HepG2 (cell line): ENCODE data around the gene NAP1L3. TPM values are rescaled to one million over a fixed set of nuclear protein-coding genes. Genes with fewer than 3 reads are reported as not detected.

Experiments
- ATAC-seq: fragments of 200-7000 bp; cut with Tn5 transposase; 3 replicates; pipeline ENCODE4 v1.9.1; 2020; ENCODE audit warnings: mild to moderate bottlenecking, moderate library complexity
- BruUV-seq: library from RNA; stranded (reverse); fragments of 400-500 nt; replicated peaks from 2 replicates; lab custom pipeline; 2021; lab: Mats Ljungman, UMichigan
- CTCF ChIA-PET: fragments of 300-600 bp; formaldehyde crosslinking; extraction: SDS; loops from one replicate; lab custom pipeline; 2021; ENCODE audit warnings: low total read pairs, inconsistent platforms, low intra/inter-chr PET ratio; lab: Yijun Ruan, JAX
- POLR2A ChIA-PET: fragments of 350-600 bp; sonication (Branson Sonifier 250); formaldehyde crosslinking; loops from one replicate; lab custom pipeline; 2020; ENCODE audit warnings: antibody characterized with exemption, inconsistent platforms; lab: Yijun Ruan, JAX
- DNase-seq: peaks from one replicate; pipeline ENCODE4 v3.0.0-alpha.2; 2015; ENCODE audit warnings: low spot score
- FAIRE-seq: peaks from 3 replicates; lab custom pipeline; 2011; peaks lifted over from hg19 to GRCh38; lab: Jason Lieb, UNC
- H2AFZ ChIP-seq: one replicate; pipeline ENCODE4 v1.6.1; 2011; ENCODE audit warnings: low read length, inconsistent platforms
- H3K27ac ChIP-seq: fragments of 300-600 bp; 3 replicates; pipeline ENCODE4 v1.8.0; 2011; ENCODE audit warnings: mixed run types, mild to moderate bottlenecking, mixed read lengths, low read length, inconsistent platforms; ENCODE audit not compliant: insufficient read depth; ENCODE audit errors: extremely low read length
- H3K27me3 ChIP-seq, 2 experiments: fragments of 200-600 bp in 1 of 2; 2 replicates in 1 of 2; 3 replicates in 1 of 2; pipeline versions ENCODE4 v1.6.0 to v1.8.0; 2011; ENCODE audit warnings: low read length in 2 of 2, mild to moderate bottlenecking in 2 of 2, moderate library complexity in 2 of 2, inconsistent platforms in 1 of 2; ENCODE audit not compliant: insufficient read depth in 2 of 2, control insufficient read depth in 1 of 2
- H3K36me3 ChIP-seq, 2 experiments: fragments of 200-600 bp in 1 of 2; replicated peaks in 1 of 2; 2 replicates in 1 of 2; 3 replicates in 1 of 2; pipeline versions ENCODE4 v1.5.1 to v1.8.0; 2011; ENCODE audit warnings: low read length in 2 of 2, inconsistent platforms in 1 of 2; ENCODE audit not compliant: insufficient read depth in 2 of 2, control insufficient read depth in 1 of 2
- H3K4me1 ChIP-seq: 2 replicates; pipeline ENCODE4 v1.5.1; 2012; ENCODE audit warnings: low read length, inconsistent platforms; ENCODE audit not compliant: insufficient read depth
- H3K4me2 ChIP-seq: 2 replicates; pipeline ENCODE4 v1.6.0; 2011; ENCODE audit warnings: low read depth, low read length, inconsistent platforms
- H3K4me3 ChIP-seq, 3 experiments: fragments of 200-600 bp in 1 of 3; sonication (generic), shearing (Covaris generic) in 1 of 3; replicated peaks in 1 of 3; 2 replicates each; pipeline ENCODE4 v1.5.1; 2011 to 2016; ENCODE audit warnings: low read length in 3 of 3, inconsistent platforms in 2 of 3, low read depth in 2 of 3, mild to moderate bottlenecking in 2 of 3, control low read depth in 1 of 3, mixed read lengths in 1 of 3; ENCODE audit not compliant: insufficient read depth in 1 of 3
- H3K79me2 ChIP-seq: one replicate; pipeline ENCODE4 v1.6.1; 2011; ENCODE audit warnings: low read length, inconsistent platforms; ENCODE audit not compliant: insufficient read depth
- H3K9ac ChIP-seq: 2 replicates; pipeline ENCODE4 v1.6.0; 2011; ENCODE audit warnings: mild to moderate bottlenecking, low read depth, low read length, inconsistent platforms; ENCODE audit not compliant: insufficient read depth
- H3K9me3 ChIP-seq: 2 replicates; pipeline ENCODE4 v1.5.1; 2012; ENCODE audit warnings: mild to moderate bottlenecking, low read length
- H4K20me1 ChIP-seq: 2 replicates; pipeline ENCODE4 v1.6.0; 2011; ENCODE audit warnings: inconsistent platforms, mild to moderate bottlenecking, low read length, moderate library complexity; ENCODE audit not compliant: insufficient read depth
- BORCS8-MEF2B ChIP-seq: sonication (generic); formaldehyde crosslinking; IDR thresholded peaks from 2 replicates; pipeline ENCODE4 v1.8.0; 2022; ENCODE audit warnings: mild to moderate bottlenecking, missing genetic modification reagents
- CEBPB ChIP-seq: IDR thresholded peaks from 2 replicates; pipeline ENCODE4 v1.6.1; 2011; ENCODE audit warnings: low read depth, low read length, improper control_type of control experiment, borderline replicate concordance
- NFKB2 ChIP-seq: sonication (generic); formaldehyde crosslinking; IDR thresholded peaks from 2 replicates; pipeline ENCODE4 v1.4.0; 2020; ENCODE audit warnings: missing genetic modification reagents, borderline replicate concordance
- PHF20 ChIP-seq: sonication (generic); formaldehyde crosslinking; IDR thresholded peaks from 2 replicates; pipeline ENCODE4 v1.5.0; 2020; ENCODE audit warnings: mild to moderate bottlenecking, missing genetic modification reagents
- PRMT3 ChIP-seq: sonication (generic); formaldehyde crosslinking; IDR thresholded peaks from 2 replicates; pipeline ENCODE4 v1.8.1; 2022; ENCODE audit warnings: low read depth, mild to moderate bottlenecking, moderate library complexity, missing genetic modification reagents, borderline replicate concordance
- SKI ChIP-seq: fragments of 450-650 bp; IDR thresholded peaks from one replicate; pipeline ENCODE4 v1.6.1; 2018; ENCODE audit warnings: mild to moderate bottlenecking; ENCODE audit not compliant: partially characterized antibody
- STAG1 ChIP-seq: sonication (generic); formaldehyde crosslinking; IDR thresholded peaks from 2 replicates; pipeline ENCODE4 v1.4.0; 2020; ENCODE audit warnings: missing genetic modification reagents
- TBP ChIP-seq: sonication (generic); formaldehyde crosslinking; IDR thresholded peaks from 2 replicates; pipeline ENCODE4 v1.5.0; 2020; ENCODE audit warnings: missing genetic modification reagents
- TP53 ChIP-seq: sonication (generic); formaldehyde crosslinking; conservative IDR thresholded peaks from 2 replicates; pipeline ENCODE4 v1.4.0; 2020; ENCODE audit warnings: missing genetic modification reagents
- ZBTB4 ChIP-seq: sonication (generic); formaldehyde crosslinking; IDR thresholded peaks from 2 replicates; pipeline ENCODE4 v1.4.0; 2020; ENCODE audit warnings: missing genetic modification reagents, mild to moderate bottlenecking, borderline replicate concordance
- ZFP41 ChIP-seq: sonication (generic); formaldehyde crosslinking; IDR thresholded peaks from 2 replicates; pipeline ENCODE4 v1.4.0; 2020; ENCODE audit warnings: mild to moderate bottlenecking, missing genetic modification reagents, borderline replicate concordance
- ZMAT3 ChIP-seq: sonication (generic); formaldehyde crosslinking; conservative IDR thresholded peaks from 2 replicates; pipeline ENCODE4 v1.7.0; 2021; ENCODE audit warnings: missing genetic modification reagents
- ZNF20 ChIP-seq: sonication (generic); formaldehyde crosslinking; IDR thresholded peaks from 2 replicates; pipeline ENCODE4 v1.4.0; 2020; ENCODE audit warnings: mild to moderate bottlenecking, moderate library complexity, missing genetic modification reagents
- ZNF431 ChIP-seq: sonication (generic); formaldehyde crosslinking; IDR thresholded peaks from 2 replicates; pipeline ENCODE4 v1.9.0; 2022; ENCODE audit warnings: missing genetic modification reagents, low read depth, mild to moderate bottlenecking, borderline replicate concordance
- ZNF713 ChIP-seq: sonication (generic); formaldehyde crosslinking; IDR thresholded peaks from 2 replicates; pipeline ENCODE4 v1.4.0; 2020; ENCODE audit warnings: mild to moderate bottlenecking, missing genetic modification reagents
- ZNF747 ChIP-seq: sonication (generic); formaldehyde crosslinking; IDR thresholded peaks from 2 replicates; pipeline ENCODE4 v1.8.1; 2023; ENCODE audit warnings: missing genetic modification reagents, mild to moderate bottlenecking, borderline replicate concordance
- ZNF772 ChIP-seq: sonication (generic); formaldehyde crosslinking; IDR thresholded peaks from 2 replicates; pipeline ENCODE4 v1.5.0; 2020; ENCODE audit warnings: mild to moderate bottlenecking, missing genetic modification reagents
- ZNF841 ChIP-seq: sonication (generic); formaldehyde crosslinking; IDR thresholded peaks from 2 replicates; pipeline ENCODE4 v1.8.1; 2023; ENCODE audit warnings: missing genetic modification reagents, borderline replicate concordance
- WGBS: methylation state at CpG from one replicate; pipeline ENCODE4 v1.1.6; 2017; ENCODE audit warnings: low lambda C conversion rate; 5-methylcytosine and 5-hydroxymethylcytosine counted together
- in situ Hi-C: cut with HindIII; loops from 2 replicates; pipeline ENCODE4 v1.10.0; 2017; ENCODE audit warnings: low pct_unique_long_range_greater_than_20kb; ENCODE audit not compliant: extremely low pct_ligation_motif_present
- intact Hi-C: fragments of 100-400 bp; cut with micrococcal nuclease; formaldehyde crosslinking; loops from one replicate; pipeline ENCODE4 v1.10.0; 2022; ENCODE audit not compliant: unreplicated experiment
- polyA plus RNA-seq, 8 experiments: library from polyadenylated mRNA; depleted of rRNA in 3 of 8; stranded (reverse) in 7 of 8; unstranded in 1 of 8; fragments of >200 nt; fragmentation: Illumina TruSeq in 4 of 8; extraction: Trizol in 4 of 8; gene quantifications; 2 replicates each; pipeline versions ENCODE4 v1.2.1 to v1.2.3, GENCODE V29; 2011 to 2016; ENCODE audit warnings: low read depth in 4 of 8, missing spikeins in 1 of 8, mixed read lengths in 1 of 8; ENCODE audit not compliant: insufficient read depth in 1 of 8
- total RNA-seq, 5 experiments: library from RNA; depleted of rRNA; stranded (reverse); fragments of >200 nt; fragmentation: Illumina TruSeq; extraction: Trizol; gene quantifications; 2 replicates each; pipeline ENCODE4 v1.2.3, GENCODE V29; 2016; ENCODE audit warnings: low read depth in 1 of 5

The NAP1L3 gene
- total and polyA plus RNA-seq, 2 of the 13 experiments (the other 11 are each of a cell fraction or from before 2014, with no cell fraction given): 0.03 to 0.13 TPM

- H3K79me2 ChIP-seq: no peaks in the 10 kb centered on the region
- BruUV-seq: no TSS peak
- FAIRE-seq (no peak), DNase-seq (no peak), ATAC-seq (no peak; the same call in 2 of the 3 replicates)
- WGBS: 30% methylated on average over 11 of the region's 11 CpGs
- no peak within 1 kb of the TSS for H2AFZ ChIP-seq
- peaks cover 0 to 4% of the 10 kb centered on the region in 2 experiments; a peak in 1 of 5 replicates for H3K27me3 ChIP-seq
- no peaks in the 10 kb centered on the region for H3K9me3 ChIP-seq
- in situ Hi-C loops (no loop called here), intact Hi-C loops (no loop called here)
- CTCF ChIA-PET: no interaction called here
- H3K4me2 ChIP-seq: peak within 1 kb of the TSS; percentile 74
- no peak for TF ChIP-seq ZNF713 (CRISPR knock-in tag)
- TF ChIP-seq ZFP41 (CRISPR knock-in tag): no peak
- TF ChIP-seq BORCS8-MEF2B (CRISPR knock-in tag): no peak
- TF ChIP-seq TP53 (CRISPR knock-in tag): no peak
- TF ChIP-seq NFKB2 (CRISPR knock-in tag): no peak
- no peak for TF ChIP-seq SKI
- no peak for TF ChIP-seq ZNF20 (CRISPR knock-in tag)
- TF ChIP-seq CEBPB: no peak
- no peak for TF ChIP-seq PHF20 (CRISPR knock-in tag)
- TF ChIP-seq ZNF431 (CRISPR knock-in tag): no peak
- H3K36me3 ChIP-seq: no peaks in the 10 kb centered on the region
- no peaks in the 10 kb centered on the region for H3K4me1 ChIP-seq
- no peak within 1 kb of the TSS for H3K9ac ChIP-seq
- H3K27ac ChIP-seq: no peak within 1 kb of the TSS
- POLR2A ChIA-PET: no interaction called here
- H3K4me3 ChIP-seq: peak within 1 kb of the TSS; percentile 26 to 59 (median 50); a peak in 4 of 6 replicates
- H4K20me1 ChIP-seq: no peaks in the 10 kb centered on the region
These were observed 492 bp upstream of the NAP1L3 start, which contains the start of gene FAM133A for GRCh38 chrX:93673869-93674271. TSS of gene FAM133A (plus strand) at chrX:93674206. CDS start at chrX:93709420, 35,214 bp downstream.

- H3K4me2 ChIP-seq: no peak overlapping the region
- TF ChIP-seq ZNF772 (CRISPR knock-in tag) (no peak), STAG1 (CRISPR knock-in tag) (no peak), ZNF841 (no peak), ZNF747 (no peak), PRMT3 (no peak), ZMAT3 (CRISPR knock-in tag) (no peak), TBP (no peak), ZBTB4 (CRISPR knock-in tag) (no peak)
These were observed 12.8 kb downstream of the NAP1L3 start for GRCh38 chrX:93660575-93660974.

More at GRCh38 chrX:93660575-93660974, 12.8 kb downstream of the NAP1L3 start:
- Histone ChIP-seq H3K27me3 (no peaks in the 10 kb centered on the region), H3K9ac (no peak overlapping the region), H3K79me2 (no peaks in the 10 kb centered on the region), H3K4me1 (no peaks in the 10 kb centered on the region), H3K9me3 (no peaks in the 10 kb centered on the region), H2AFZ (no peak overlapping the region), H3K36me3 (no peaks in the 10 kb centered on the region), H3K4me3 (no peak overlapping the region), H3K27ac (no peak overlapping the region), H4K20me1 (no peaks in the 10 kb centered on the region)
- in situ Hi-C loops: no loop called here
- intact Hi-C loops: no loop called here
- BruUV-seq: no TSS peak
- WGBS: no CpG with 5 or more reads among the region's 7 CpGs
- FAIRE-seq: no peak
- no peak for ATAC-seq
- ChIA-PET POLR2A (no interaction called here), CTCF (no interaction called here)
- no peak for DNase-seq
